IMR-90 (cell line): ENCODE results near the gene MRTFB. TPM values are rescaled to one million over a fixed set of nuclear protein-coding genes. Genes with fewer than 3 reads are reported as not detected.

ENCODE experiments used
- ATAC-seq: fragments of 200-7000 bp; cut with Tn5 transposase; 2 replicates; pipeline ENCODE4 v1.9.1; 2020; ENCODE audit warnings: low read depth, mild to moderate bottlenecking, moderate library complexity
- BruUV-seq: library from RNA; stranded (reverse); fragments of 400-500 nt; replicated peaks from 2 replicates; lab custom pipeline; 2021; lab: Mats Ljungman, UMichigan
- CTCF ChIA-PET: fragments of 300-600 bp; formaldehyde crosslinking; extraction: SDS; loops from one replicate; lab custom pipeline; 2021; ENCODE audit warnings: antibody characterized with exemption; lab: Yijun Ruan, JAX
- POLR2A ChIA-PET: fragments of 300-600 bp; sonication (Branson Sonifier 250); formaldehyde crosslinking; loops from one replicate; lab custom pipeline; 2022; ENCODE audit warnings: antibody characterized with exemption; ENCODE audit not compliant: unreplicated experiment; lab: Charles Lee
- DNase-seq: peaks from one replicate; pipeline ENCODE4 v3.0.0; 2013
- H2AFZ ChIP-seq: replicated peaks from 2 replicates; pipeline ENCODE3; 2013; ENCODE audit warnings: low read length, mild to moderate bottlenecking; ENCODE audit not compliant: poor library complexity
- H2AK5ac ChIP-seq: 2 replicates; pipeline ENCODE4 v1.6.1; 2013; ENCODE audit warnings: low read depth, low read length, inconsistent platforms
- H2AK9ac ChIP-seq: replicated peaks from 2 replicates; pipeline ENCODE3; 2013; ENCODE audit warnings: mild to moderate bottlenecking, low read depth, low read length, moderate library complexity; ENCODE audit not compliant: poor library complexity
- H2BK120ac ChIP-seq: 2 replicates; pipeline ENCODE4 v1.6.1; 2013; ENCODE audit warnings: low read depth, low read length, inconsistent platforms
- H2BK15ac ChIP-seq: 3 replicates; pipeline ENCODE4 v1.6.1; 2013; ENCODE audit warnings: low read depth, low read length, inconsistent platforms
- H2BK20ac ChIP-seq: 2 replicates; pipeline ENCODE4 v1.6.1; 2013; ENCODE audit warnings: low read depth, mild to moderate bottlenecking, inconsistent platforms, low read length, moderate library complexity
- H2BK5ac ChIP-seq: 2 replicates; pipeline ENCODE4 v1.6.1; 2013; ENCODE audit warnings: mild to moderate bottlenecking, low read depth, low read length, inconsistent platforms; ENCODE audit not compliant: poor library complexity, severe bottlenecking
- H3K14ac ChIP-seq: replicated peaks from 2 replicates; pipeline ENCODE4 v1.6.1; 2013; ENCODE audit warnings: low read depth, low read length, inconsistent platforms
- H3K18ac ChIP-seq: 2 replicates; pipeline ENCODE4 v1.6.1; 2013; ENCODE audit warnings: low read depth, low read length, control low read depth
- H3K23ac ChIP-seq: 2 replicates; pipeline ENCODE4 v1.6.1; 2013; ENCODE audit warnings: low read depth, low read length, inconsistent platforms
- H3K27ac ChIP-seq: 2 replicates; pipeline ENCODE4 v1.5.1; 2013; ENCODE audit warnings: mild to moderate bottlenecking, control low read depth, low read length; ENCODE audit not compliant: insufficient read depth
- H3K27me3 ChIP-seq: 2 replicates; pipeline ENCODE4 v1.6.1; 2013; ENCODE audit warnings: low read length; ENCODE audit not compliant: control insufficient read depth, insufficient read depth
- H3K36me3 ChIP-seq: 2 replicates; pipeline ENCODE4 v1.6.1; 2013; ENCODE audit warnings: low read length, mixed read lengths; ENCODE audit not compliant: control insufficient read depth, insufficient read depth
- H3K4ac ChIP-seq: 2 replicates; pipeline ENCODE4 v1.6.1; 2013; ENCODE audit warnings: low read depth, low read length, inconsistent platforms
- H3K4me1 ChIP-seq: 2 replicates; pipeline ENCODE4 v1.6.1; 2013; ENCODE audit warnings: low read length, mixed read lengths; ENCODE audit not compliant: control insufficient read depth, insufficient read depth
- H3K4me2 ChIP-seq: 2 replicates; pipeline ENCODE4 v1.6.1; 2013; ENCODE audit warnings: low read depth, mild to moderate bottlenecking, control low read depth, low read length, moderate library complexity
- H3K4me3 ChIP-seq: 2 replicates; pipeline ENCODE4 v1.5.1; 2013; ENCODE audit warnings: low read depth, mild to moderate bottlenecking, control low read depth, low read length, moderate library complexity; ENCODE audit not compliant: insufficient read depth
- H3K56ac ChIP-seq: 2 replicates; pipeline ENCODE4 v1.6.1; 2013; ENCODE audit warnings: low read length, inconsistent platforms; ENCODE audit not compliant: insufficient read depth; ENCODE audit errors: extremely low read depth
- H3K79me1 ChIP-seq, 2 experiments: 2 replicates each; pipeline ENCODE4 v1.6.1; 2013; ENCODE audit warnings: low read length in 2 of 2, inconsistent platforms in 1 of 2, low read depth in 1 of 2
- H3K9ac ChIP-seq: 2 replicates; pipeline ENCODE4 v1.6.1; 2013; ENCODE audit warnings: low read depth, low read length, control low read depth
- H3K9me1 ChIP-seq: 2 replicates; pipeline ENCODE4 v1.6.1; 2013; ENCODE audit warnings: low read length, inconsistent platforms; ENCODE audit not compliant: insufficient read depth
- H3K9me3 ChIP-seq: 2 replicates; pipeline ENCODE4 v1.6.1; 2013; ENCODE audit warnings: low read length; ENCODE audit not compliant: control insufficient read depth, insufficient read depth
- H4K20me1 ChIP-seq: 2 replicates; pipeline ENCODE4 v1.6.1; 2013; ENCODE audit warnings: low read length, inconsistent platforms; ENCODE audit not compliant: insufficient read depth
- H4K5ac ChIP-seq: 2 replicates; pipeline ENCODE4 v1.6.1; 2013; ENCODE audit warnings: mild to moderate bottlenecking, low read depth, low read length, control low read depth
- H4K8ac ChIP-seq, 2 experiments: 2 replicates each; pipeline ENCODE4 v1.6.1; 2013; ENCODE audit warnings: low read depth in 2 of 2, low read length in 2 of 2, control low read depth in 1 of 2, inconsistent platforms in 1 of 2
- H4K91ac ChIP-seq: 2 replicates; pipeline ENCODE4 v1.6.1; 2013; ENCODE audit warnings: low read depth, low read length, inconsistent platforms; ENCODE audit not compliant: insufficient read depth
- BHLHE40 ChIP-seq: fragments of 150-350 bp; IDR thresholded peaks from 2 replicates; pipeline ENCODE4 v1.6.1; 2016; ENCODE audit warnings: mild to moderate bottlenecking, low read depth, low read length
- MAFK ChIP-seq: IDR thresholded peaks from 2 replicates; pipeline ENCODE4 v1.6.1; 2012; ENCODE audit warnings: low read depth, low read length, improper control_type of control experiment
- MXI1 ChIP-seq: IDR thresholded peaks from 2 replicates; pipeline ENCODE4 v1.6.1; 2012; ENCODE audit warnings: low read depth, mild to moderate bottlenecking, low read length, moderate library complexity, borderline replicate concordance
- NFE2L2 ChIP-seq: fragments of 150-350 bp; IDR thresholded peaks from 2 replicates; pipeline ENCODE4 v1.6.1; 2016; ENCODE audit warnings: low read depth, mild to moderate bottlenecking, low read length
- RAD21 ChIP-seq: IDR thresholded peaks from 2 replicates; pipeline ENCODE4 v1.6.1; 2012; ENCODE audit warnings: low read length, improper control_type of control experiment
- WGBS, 2 experiments: methylation state at CpG; one replicate each; pipeline versions ENCODE4 v1.1.5 to v1.1.7; 2013; ENCODE audit warnings: missing lambda C conversion rate in 2 of 2; ENCODE audit not compliant: insufficient read length in 1 of 2; ENCODE audit errors: extremely low coverage in 2 of 2; 5-methylcytosine and 5-hydroxymethylcytosine counted together
- dilution Hi-C: fragments of 300-500 bp; cut with HindIII; formaldehyde crosslinking; loops from one replicate; pipeline ENCODE4 v1.14.3; 2018; ENCODE audit warnings: low sequenced_read_pairs; ENCODE audit not compliant: unreplicated experiment
- in situ Hi-C: fragments of 300-500 bp; cut with MboI; formaldehyde crosslinking; loops from 3 replicates; pipeline ENCODE4 v1.14.3; 2019; ENCODE audit warnings: low sequenced_read_pairs, inconsistent platforms, mixed read lengths
- intact Hi-C: fragments of 100-400 bp; cut with micrococcal nuclease; formaldehyde crosslinking; loops from 2 replicates; pipeline ENCODE4 v1.10.0; 2022
- polyA plus RNA-seq, 3 experiments: library from polyadenylated mRNA; depleted of rRNA; stranded (reverse); fragments of >200 nt; gene quantifications; 2 replicates each; pipeline ENCODE4 v1.2.3, GENCODE V29; 2012; ENCODE audit warnings: low replicate concordance in 1 of 3
- total RNA-seq: library from RNA; depleted of rRNA; stranded (reverse); fragments of >200 nt; gene quantifications from 2 replicates; pipeline ENCODE4 v1.2.3, GENCODE V29; 2012
- TF ChIP-seq, protein P1 (sequence below): conservative IDR thresholded peaks from 2 replicates; pipeline ENCODE4 v1.5.1; 2012; ENCODE audit warnings: mild to moderate bottlenecking, low read depth, low read length, improper control_type of control experiment

MRTFB gene
- total and polyA plus RNA-seq, 2 of the 4 experiments (the other 2 are of a cell fraction) = 4.4 to 5.4 TPM

DNA sequence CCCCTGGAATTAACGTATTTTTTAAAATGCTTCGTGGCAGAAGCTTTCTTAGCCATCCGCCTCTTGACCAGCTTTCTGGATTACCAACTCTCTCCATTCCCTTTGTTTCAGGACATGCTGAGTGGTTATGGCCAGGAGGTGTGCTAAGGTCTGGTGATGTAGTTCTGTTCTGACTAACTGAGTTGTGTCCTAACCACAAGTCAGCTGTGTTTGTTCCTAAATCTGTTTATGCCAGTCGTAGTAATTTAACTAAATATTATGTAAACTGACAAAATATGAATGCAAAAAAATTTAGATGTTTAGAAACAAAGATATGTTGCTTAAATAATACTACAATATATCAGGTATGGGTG lies 61.6 kb downstream of the MRTFB start:
- dilution Hi-C loops = no loop called here
- H2BK20ac ChIP-seq = no peak overlapping the region

More for the DNA sequence above, 61.6 kb downstream of the MRTFB start:
- no peak overlapping the region for H3K27ac ChIP-seq
- in situ Hi-C loops (no loop called here), intact Hi-C loops (no loop called here)
- no peak overlapping the region for H4K5ac ChIP-seq
- no peaks in the 10 kb centered on the region for H4K20me1 ChIP-seq
- no peak overlapping the region for H4K91ac ChIP-seq
- H3K79me1 ChIP-seq = peaks cover 4 to 15% of the 10 kb centered on the region in 2 experiments; a peak in 3 of 4 replicates
- H3K9me3 ChIP-seq = no peaks in the 10 kb centered on the region
- no peak overlapping the region for H3K4me2 ChIP-seq
- H2BK15ac ChIP-seq = no peak overlapping the region
- H3K9ac ChIP-seq = no peak overlapping the region
- H4K8ac ChIP-seq = no peak overlapping the region
- H3K27me3 ChIP-seq = no peaks in the 10 kb centered on the region
- H3K9me1 ChIP-seq = no peaks in the 10 kb centered on the region
- H3K4ac ChIP-seq = no peak overlapping the region
- H3K4me1 ChIP-seq = peaks cover 2% of the 10 kb centered on the region
- no CpG with 5 or more reads among the region's 4 CpGs for WGBS, 2 experiments
- H3K36me3 ChIP-seq = no peaks in the 10 kb centered on the region
- no peak overlapping the region for H3K56ac ChIP-seq
- POLR2A ChIA-PET = no interaction called here
- no peak overlapping the region for H2AK5ac ChIP-seq
- TF ChIP-seq MAFK (no peak), NFE2L2 (no peak), BHLHE40 (no peak), RAD21 (no peak), MXI1 (no peak)
- TF ChIP-seq, protein P1, sequence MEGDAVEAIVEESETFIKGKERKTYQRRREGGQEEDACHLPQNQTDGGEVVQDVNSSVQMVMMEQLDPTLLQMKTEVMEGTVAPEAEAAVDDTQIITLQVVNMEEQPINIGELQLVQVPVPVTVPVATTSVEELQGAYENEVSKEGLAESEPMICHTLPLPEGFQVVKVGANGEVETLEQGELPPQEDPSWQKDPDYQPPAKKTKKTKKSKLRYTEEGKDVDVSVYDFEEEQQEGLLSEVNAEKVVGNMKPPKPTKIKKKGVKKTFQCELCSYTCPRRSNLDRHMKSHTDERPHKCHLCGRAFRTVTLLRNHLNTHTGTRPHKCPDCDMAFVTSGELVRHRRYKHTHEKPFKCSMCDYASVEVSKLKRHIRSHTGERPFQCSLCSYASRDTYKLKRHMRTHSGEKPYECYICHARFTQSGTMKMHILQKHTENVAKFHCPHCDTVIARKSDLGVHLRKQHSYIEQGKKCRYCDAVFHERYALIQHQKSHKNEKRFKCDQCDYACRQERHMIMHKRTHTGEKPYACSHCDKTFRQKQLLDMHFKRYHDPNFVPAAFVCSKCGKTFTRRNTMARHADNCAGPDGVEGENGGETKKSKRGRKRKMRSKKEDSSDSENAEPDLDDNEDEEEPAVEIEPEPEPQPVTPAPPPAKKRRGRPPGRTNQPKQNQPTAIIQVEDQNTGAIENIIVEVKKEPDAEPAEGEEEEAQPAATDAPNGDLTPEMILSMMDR = no peak
- no peak overlapping the region for H2AFZ ChIP-seq
- no peak overlapping the region for H3K4me3 ChIP-seq
- DNase-seq = peak; percentile 58
- peak; percentile 64; the same call in 1 of the 2 replicates for ATAC-seq
- H2BK5ac ChIP-seq = no peak overlapping the region
- BruUV-seq = no TSS peak
- H2BK120ac ChIP-seq = no peak overlapping the region
- 0 out of 2 replicates have a peak overlapping the region, but pooled peaks have one; percentile 10 for H3K14ac ChIP-seq
- H2AK9ac ChIP-seq = no peak overlapping the region
- no peak overlapping the region for H3K23ac ChIP-seq
- CTCF ChIA-PET = no interaction called here
- H3K18ac ChIP-seq = no peak overlapping the region
